HT-29 (cell line): ENCODE data around the gene BIN1. TPM values are rescaled to one million over a fixed set of nuclear protein-coding genes. Genes with fewer than 3 reads are reported as not detected.
A peak's percentile ranks its signal among the peaks of the same experiment; 100 is the strongest.

Experiments
- DNase-seq: peaks from one replicate; pipeline ENCODE4 v3.0.0-alpha.2; 2015; ENCODE audit warnings: low spot score
- total RNA-seq: library from RNA; depleted of rRNA; stranded (reverse); fragments of >200 nt; shearing (Covaris generic); gene quantifications from 2 replicates; pipeline ENCODE4 v1.2.3, GENCODE V29; 2014; rRNA removed

Gene BIN1, protein sequence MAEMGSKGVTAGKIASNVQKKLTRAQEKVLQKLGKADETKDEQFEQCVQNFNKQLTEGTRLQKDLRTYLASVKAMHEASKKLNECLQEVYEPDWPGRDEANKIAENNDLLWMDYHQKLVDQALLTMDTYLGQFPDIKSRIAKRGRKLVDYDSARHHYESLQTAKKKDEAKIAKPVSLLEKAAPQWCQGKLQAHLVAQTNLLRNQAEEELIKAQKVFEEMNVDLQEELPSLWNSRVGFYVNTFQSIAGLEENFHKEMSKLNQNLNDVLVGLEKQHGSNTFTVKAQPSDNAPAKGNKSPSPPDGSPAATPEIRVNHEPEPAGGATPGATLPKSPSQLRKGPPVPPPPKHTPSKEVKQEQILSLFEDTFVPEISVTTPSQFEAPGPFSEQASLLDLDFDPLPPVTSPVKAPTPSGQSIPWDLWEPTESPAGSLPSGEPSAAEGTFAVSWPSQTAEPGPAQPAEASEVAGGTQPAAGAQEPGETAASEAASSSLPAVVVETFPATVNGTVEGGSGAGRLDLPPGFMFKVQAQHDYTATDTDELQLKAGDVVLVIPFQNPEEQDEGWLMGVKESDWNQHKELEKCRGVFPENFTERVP
- total RNA-seq = 119 and 126 TPM in 2 replicates

DNA sequence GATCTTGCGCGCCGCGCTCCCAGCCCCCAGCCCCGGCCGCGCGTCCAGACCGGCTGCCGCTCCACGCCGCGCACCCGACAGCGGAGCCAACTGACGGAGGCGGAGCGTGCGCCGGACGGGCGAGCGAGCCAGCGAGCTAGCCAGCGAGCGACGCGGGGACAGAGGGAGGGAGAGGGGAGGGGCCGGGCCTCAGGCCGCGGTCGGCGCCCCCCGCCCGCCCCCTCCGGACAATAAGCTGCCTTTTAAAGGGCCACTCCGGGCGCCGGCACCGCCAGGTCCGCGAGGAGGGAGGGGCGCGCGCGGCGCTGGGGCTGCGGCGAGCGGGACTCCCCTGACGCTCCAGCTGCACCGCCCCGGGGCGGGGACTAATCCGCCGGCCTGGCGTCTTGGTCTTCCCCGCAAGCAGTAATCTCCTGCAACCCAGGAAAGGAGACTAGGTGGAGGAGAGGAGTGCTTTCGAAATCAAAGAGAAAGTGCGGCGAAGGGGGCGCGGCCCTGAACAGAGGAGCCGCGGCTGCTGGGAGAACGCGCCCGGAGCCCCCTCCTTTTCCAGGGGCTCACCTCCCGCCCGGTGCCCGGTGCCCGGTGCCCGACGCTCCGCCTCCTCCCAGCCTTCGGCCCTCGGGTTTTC, at the start of gene BIN1:
Gene BIN1 (minus strand): TSS at position 164 of the 631 bp plus-strand sequence. CDS start 211 bp downstream, outside the sequence.
- DNase-seq = peak; percentile 92

DNA sequence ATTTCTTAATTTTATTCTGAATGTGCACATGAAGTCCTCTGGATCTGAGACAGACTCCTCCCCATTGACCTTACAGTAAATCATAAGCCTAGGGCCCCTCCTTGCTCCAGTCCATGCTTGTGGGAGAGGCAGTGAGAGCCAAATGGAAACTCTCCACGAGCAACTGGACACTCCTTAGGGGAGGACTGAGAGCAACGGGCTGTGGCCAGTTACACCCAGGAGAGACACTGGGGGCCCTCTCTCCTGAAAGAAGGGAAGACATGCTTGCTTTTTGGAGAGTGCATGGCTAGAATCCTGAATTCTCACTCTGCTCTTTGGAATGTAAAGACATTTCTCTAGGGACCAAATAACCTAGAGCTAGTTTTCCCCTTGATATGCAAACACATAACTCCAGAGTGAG, 49.0 kb upstream of the BIN1 start:
- DNase-seq = no peak

DNA sequence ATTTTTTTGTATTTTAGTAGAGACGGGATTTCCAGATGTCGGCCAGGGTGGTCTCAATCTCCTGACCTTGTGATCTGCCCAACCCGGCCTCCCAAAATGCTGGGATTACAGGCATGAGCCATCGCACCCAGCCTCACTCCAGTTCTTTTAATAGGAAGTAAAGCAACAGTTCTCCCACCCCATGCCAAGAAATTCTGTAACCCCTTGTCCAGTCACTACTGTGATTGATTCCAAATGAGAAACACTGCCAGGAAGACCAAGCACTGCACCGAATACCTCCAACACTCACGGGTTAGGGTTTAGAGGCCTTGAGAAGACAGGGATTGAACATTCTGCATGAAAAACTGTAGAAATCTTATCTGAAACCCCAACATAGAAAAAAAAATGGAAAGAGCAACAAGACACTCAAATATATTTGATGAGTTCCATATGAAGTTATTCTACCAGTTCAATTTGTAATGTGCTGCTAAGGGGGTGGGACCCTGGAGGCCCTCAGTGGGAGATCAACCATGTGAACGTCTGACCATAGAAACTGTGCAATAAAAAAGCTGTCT, 48.2 kb upstream of the BIN1 start:
- no peak for DNase-seq

DNA sequence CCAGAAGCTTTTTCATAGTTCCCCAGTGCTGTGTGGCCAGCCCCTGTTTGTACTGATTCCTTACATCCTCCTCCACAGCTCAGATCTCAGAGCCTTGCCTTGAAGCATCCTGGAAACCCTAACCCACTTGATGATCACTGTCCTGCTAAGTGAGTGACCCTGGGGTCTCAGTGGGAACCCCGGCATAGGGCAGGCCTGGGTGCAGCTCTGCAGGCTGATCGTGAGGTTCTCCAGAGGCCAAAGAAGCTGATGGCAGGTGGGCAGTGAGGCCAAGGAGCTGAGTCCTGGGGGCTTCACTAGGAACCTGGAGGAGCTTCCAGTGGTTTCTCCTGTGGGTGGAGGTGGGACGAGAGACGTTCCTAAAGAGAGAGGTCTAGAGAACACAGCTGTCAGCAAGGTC, 47.4 kb upstream of the BIN1 start:
- no peak for DNase-seq

DNA sequence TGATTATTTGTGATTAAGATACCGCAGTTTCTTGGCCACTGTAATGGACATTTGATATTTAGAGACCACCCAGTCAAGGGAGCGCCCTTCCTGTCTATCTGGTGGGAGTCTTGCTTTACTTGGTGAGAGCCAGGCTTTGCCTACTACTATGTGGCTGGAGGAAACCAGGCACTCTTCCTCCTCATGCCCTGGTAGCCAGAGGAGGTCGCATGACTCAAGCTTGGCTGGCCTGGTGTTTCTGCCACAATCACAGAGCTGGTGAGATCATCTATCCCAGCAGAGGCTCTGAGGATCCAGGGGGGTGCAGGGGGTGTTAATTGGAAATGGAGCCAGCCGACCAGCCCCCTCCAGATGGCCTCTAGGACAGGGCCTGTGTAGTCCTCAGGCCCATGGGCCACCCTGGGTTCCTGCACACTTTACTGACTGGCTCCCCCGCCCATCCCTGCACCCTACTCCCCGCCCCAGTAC, 46.8 kb upstream of the BIN1 start:
- no peak for DNase-seq

DNA sequence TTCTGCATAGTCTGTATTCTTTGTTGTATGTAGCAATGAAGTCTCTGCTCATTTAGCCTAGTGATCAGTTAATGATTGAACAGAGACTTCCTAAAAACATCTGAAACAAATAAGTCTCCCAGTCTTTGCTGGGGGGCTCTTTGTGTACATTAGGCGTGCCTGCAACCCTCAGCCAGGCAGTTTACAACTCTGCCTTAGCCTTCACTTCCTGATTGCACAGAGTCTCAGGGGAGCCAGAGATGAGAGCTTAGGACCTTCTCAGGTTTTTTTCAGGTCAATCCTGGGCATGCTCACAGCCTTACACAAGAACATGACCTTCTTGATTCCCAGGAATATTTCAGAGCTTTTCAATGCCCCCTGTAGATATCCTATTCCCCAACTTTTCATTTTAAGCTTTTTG, 44.0 kb upstream of the BIN1 start:
- DNase-seq = no peak

DNA sequence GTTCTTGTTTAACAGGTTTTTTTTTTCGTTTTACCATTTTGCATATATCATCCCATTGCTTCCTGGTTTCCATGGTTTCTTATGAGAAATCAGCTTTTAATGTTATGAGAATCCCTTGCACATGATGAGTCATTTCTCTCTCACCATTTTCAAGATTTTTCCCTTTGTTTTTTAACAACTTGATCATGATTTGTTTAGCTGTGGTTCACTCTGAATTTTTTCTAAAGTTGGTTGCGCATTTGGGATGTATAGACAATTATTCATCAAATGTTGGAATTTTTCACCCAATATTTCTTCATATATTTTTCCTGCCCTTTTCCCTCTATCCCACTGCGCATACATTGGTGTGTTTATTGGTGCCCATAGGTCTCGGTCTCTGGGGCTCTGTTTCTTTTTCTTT, 42.4 kb upstream of the BIN1 start:
- DNase-seq = no peak

DNA sequence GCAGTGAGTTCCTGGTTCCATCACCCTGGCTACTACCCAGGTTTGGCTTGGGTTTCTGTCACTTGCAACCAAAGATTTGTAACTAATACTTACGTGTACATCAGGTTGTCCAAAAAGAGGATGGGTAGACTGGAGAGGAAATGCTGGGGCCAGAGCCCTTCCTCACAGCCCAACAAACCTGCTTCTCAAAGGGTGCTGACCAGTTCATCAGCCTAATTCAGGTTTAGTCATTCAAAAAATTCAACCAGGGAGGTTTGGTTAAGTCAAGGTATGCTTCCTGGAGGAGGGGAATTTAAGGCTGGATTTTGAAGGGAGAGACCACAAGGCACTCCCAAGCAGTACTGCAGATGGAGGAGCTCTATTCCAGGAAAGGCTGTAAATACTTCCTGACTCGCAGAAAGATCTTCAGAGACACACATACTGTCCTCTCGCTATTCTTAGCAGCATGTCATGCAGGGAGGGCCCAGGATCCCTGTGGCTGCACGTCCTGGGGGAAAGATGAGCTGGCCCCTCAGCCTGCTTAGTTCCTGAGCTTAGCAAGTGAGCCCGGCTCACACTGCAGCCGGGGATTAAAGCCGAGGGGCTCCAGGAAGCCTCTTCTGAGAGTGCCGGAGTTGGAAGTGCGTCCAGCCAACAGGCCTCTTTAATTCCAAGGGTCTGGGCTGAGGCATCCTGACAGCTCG, 40.0 kb upstream of the BIN1 start:
- no peak for DNase-seq

DNA sequence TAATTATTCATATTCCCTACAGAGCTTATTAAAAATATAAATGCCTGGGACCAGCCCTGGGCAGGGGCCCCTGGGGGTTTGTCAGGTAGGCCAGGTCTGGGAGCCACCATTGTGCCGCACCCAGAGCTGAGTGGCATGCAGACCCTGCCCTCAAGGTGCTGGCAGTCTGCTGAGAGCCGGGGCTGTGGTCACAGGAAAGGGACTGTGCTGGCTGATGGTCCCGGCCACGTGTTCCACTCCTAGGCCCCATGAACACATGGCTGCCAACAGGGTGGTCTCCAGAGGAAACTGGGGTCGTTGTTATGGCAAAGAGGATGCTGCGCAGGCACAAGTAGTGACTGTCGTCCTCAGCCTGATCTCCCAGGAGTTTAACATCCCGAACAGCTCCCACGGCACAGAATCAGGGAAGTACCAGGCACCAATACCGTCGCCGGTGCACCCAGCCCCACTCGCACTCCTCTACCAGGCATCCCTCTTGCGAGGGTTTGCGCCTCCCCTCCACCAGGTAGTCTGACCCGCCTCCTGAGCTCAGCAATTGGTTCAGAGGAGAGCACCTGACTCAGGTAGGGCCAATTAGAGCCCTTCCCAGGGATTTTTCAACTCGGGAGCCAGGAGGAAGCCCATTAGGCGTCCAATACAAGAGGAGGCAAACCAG, 39.2 kb upstream of the BIN1 start:
- DNase-seq = no peak

DNA sequence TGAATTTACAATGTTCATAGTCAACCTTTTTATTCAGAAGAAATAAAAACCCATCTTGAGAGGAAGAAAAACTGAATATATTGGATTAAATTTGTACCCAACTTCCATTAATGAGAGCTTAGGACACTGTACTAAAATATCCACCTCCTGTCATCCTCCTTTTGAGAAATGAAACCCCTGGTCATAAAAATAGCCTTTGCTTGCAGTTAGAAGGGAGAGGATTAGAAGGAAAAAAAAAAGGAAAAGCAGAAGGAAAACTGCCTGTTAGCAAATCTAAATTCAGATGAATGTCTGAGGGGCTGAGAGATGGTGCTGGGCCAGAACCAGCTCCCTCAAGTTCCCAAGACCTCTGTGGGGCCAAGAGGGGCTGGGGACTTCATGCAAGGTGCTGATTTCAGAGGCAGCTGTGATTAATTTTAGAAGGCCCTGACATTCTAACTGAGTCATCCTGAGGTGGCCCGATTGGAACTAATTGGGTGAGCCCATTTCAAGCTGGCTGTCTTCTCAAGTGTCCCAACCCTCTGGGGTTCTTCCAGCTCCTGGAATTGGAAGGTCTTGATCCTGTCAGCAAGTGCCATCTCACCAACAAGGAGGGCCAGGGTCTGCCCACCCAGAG, 38.4 kb upstream of the BIN1 start:
- no peak for DNase-seq

DNA sequence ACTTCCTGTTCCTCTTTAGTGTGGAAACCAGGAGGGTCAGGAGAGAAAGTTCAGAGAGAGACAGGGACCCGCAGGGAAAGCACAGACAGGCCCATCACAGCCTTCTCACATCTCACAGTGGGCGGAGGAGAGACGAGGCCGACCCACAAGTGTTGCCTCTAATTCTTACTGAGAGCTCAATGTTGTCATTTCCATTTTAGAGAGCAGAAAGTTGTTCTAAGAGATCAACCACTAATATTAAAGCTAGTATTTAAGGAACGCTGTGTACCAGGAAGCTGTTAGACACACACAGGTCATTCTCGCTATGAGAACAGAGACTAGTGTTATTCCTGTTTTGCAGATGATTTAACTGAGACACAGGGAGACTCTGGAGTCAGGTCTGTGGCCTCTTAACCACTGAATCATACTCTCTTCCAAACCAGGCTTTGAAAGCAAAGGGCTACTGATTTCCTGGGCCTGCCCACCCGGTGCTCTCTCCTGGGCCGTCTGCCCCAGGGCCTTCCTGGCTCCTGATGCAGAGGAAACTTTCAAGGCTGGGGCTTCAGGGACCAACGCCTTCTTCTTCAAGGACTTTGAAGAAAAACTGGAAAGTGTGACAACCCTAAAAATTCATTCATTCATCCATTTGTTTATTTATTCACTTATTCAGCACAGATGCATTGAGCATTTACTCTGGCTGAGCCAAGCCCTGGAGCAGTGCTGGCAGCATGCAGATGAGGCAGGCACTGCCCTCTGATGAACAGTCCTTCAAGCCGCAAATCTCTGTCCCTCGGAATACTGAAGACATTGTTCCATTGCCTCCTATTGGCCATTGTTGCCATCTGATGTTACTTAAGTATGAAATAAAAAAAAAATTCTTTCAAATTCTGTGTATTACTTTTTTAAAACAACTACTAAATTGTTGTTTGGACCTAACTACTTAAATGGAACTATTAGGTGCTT, 37.2 kb upstream of the BIN1 start:
- DNase-seq = peak; percentile 26

DNA sequence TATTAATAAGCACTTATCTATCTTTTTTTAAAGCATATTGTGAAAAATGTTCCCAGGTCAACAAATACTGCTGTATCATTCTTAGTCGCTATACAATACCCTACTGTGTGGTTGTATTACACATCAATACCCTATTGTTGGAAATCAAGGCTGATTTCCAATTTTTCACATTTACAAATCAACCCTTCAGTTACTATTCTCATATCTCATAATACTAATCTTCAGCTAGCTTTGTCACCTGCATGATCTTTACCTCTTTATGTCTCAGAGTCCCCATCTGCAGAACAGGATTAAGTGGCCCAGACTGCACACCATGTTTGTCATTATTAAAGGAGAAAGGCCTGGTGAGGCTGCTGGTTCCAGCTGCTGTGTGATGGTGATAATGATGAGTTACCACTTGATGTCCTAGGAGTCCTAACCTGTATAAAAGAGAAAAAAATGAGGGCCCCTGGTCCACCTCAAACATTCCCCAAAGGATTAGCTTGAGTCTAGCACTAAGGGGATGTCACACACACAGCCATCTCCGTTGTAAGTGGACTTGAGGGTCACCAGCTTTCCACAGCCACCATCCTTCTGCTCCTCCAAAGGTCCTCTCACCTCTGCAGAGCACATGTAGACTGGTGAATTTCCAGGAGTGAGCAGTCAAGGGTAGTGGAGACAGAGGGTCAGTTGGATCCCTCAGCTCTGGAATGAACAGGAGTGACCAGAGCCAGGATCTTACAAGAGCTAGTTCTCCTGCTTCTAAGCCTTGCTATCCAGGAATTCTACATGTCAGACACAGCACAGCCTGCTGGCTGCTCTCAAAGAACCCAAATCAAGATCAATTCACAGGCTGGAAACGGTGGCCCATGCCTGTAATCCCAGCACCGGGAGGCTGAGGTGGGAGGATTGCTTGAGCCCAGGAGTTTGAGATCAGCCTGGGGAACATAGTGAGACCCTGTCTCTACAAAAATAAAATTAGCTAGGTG, 36.0 kb upstream of the BIN1 start:
- DNase-seq = no peak

DNA sequence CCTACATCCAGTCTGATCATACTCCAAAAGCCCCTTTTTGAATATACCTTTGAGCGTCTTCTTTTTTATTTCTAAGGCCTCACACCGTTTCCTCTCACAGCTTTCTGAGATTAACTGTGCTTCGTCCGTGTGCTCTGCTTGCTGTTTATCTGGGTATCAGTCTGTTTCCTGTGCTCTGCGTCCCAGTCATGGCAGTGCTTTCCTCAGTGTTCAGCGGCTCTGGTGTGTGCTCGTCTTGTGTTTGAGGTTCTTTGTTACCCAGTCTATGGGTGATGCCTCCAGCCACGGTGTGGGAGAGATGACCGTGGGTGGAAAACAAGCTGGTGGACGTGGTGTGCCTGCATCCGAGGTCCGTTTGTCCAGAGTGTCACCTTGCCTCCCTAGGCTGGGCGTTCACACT, 33.6 kb upstream of the BIN1 start:
- DNase-seq = no peak

DNA sequence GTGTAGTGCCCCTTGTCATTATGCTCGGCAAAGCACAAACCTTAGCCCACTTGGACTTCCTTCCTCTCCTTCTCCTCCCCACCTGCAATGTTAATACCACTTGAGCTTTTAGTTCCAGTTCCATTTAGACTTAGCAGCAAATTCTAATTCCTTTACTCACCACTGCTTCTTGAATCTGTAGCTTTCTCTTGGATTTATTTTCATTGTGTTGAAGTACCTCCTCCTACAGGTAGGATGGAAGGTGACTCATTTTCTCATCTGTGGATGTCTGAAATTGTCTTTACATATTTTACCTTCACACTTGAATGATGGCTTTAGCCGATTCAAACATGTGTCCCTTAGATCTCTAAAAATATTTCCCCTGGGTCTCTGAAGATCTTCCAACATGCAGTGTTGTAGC, 32.8 kb upstream of the BIN1 start:
- DNase-seq = peak; percentile 30

DNA sequence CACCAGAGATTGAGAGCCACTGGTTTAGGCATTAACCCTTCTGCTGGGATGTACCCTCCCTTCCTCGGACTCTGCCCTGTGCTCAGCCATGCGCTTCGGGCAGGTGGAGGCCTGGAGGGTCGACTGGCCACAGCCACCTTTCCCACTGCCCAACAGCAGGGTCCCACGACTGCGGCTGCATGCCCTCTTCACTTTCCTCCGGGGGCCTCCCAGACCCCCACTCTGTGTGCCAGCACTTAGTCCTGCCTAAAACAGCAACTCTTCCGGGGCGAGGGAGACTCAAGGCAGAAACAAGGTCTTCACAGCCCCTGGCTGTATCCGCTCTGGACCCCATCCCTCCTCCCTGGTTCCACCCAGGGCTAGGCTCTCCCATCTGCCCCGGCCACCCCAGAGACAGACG, 31.3 kb upstream of the BIN1 start:
- no peak for DNase-seq

DNA sequence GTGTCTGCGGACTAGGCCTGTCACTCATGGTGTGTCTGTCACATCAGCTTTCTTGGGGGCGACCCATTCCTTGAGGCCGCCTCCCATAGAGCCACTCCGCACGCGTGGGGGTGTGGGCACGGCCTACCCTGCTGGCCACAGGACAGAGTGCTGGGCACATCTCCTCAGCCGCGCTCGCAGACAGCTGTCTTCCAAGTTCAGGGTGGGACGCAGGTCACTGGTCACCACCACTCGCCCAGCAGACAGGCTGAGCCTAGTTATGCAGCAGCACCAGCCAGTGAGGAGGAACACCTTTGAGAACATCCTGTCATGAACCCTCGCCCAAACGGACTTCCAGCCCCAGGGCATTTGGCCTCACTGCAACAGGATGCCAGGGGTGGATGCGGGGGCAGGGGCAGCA, 30.8 kb upstream of the BIN1 start:
- no peak for DNase-seq

DNA sequence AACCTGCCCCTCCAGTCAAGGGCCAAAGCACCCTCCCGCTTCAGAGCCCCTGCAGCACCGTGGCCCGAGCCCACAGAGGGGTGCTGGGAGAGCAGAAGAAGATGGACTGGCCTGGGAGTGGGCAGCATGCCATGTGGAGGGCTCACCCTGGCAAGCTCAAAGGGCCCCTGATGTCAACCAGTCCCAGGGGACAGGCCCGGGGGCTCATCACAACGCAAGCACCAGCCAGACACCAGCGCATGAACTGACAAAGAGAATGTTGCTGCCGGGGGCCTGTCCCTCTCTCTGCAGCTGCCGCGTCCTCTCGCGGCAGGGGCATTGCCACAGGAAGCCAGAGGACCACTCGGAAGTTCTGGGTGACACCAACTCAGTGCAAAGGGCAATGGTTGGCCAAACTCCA, 30.3 kb upstream of the BIN1 start:
- no peak for DNase-seq
